SK-N-SH treated with all-trans-retinoic acid at 6 μM for 48 hours (cell line): ENCODE data around the gene MYNN.

ENCODE experiments used
- ATAC-seq: fragments of 200-7000 bp; cut with Tn5 transposase; 3 replicates; pipeline ENCODE4 v1.9.1; 2020; ENCODE audit warnings: mild to moderate bottlenecking, moderate library complexity
- ARNTL ChIP-seq: fragments of 450-650 bp; formaldehyde crosslinking; IDR thresholded peaks from 2 replicates; pipeline ENCODE4 v1.5.0; 2020; ENCODE audit warnings: low read depth, mild to moderate bottlenecking, moderate library complexity, borderline replicate concordance
- BACH2 ChIP-seq: fragments of 250-450 bp; sonication (Bioruptor Pico); IDR thresholded peaks from 2 replicates; pipeline ENCODE4 v1.9.0; 2021; ENCODE audit warnings: mild to moderate bottlenecking, borderline replicate concordance
- CSDC2 ChIP-seq: fragments of 250-450 bp; sonication (Bioruptor Pico); IDR thresholded peaks from 2 replicates; pipeline ENCODE4 v1.5.0; 2020; ENCODE audit warnings: mild to moderate bottlenecking, moderate library complexity
- ESRRG ChIP-seq: fragments of 250-450 bp; sonication (Bioruptor Pico); IDR thresholded peaks from 2 replicates; pipeline ENCODE4 v1.6.1; 2021; ENCODE audit warnings: mild to moderate bottlenecking
- ISL1 ChIP-seq: fragments of 250-450 bp; sonication (Bioruptor Pico); IDR thresholded peaks from 2 replicates; pipeline ENCODE4 v2.1.2; 2022; ENCODE audit warnings: mild to moderate bottlenecking, moderate library complexity
- OSR1 ChIP-seq: fragments of 250-450 bp; sonication (Bioruptor Pico); IDR thresholded peaks from 2 replicates; pipeline ENCODE4 v1.8.0; 2022; ENCODE audit warnings: moderate library complexity, mild to moderate bottlenecking, inconsistent platforms
- PPARA ChIP-seq: fragments of 250-450 bp; sonication (Bioruptor Pico); IDR thresholded peaks from 2 replicates; pipeline ENCODE4 v1.5.0; 2020; ENCODE audit warnings: mild to moderate bottlenecking, borderline replicate concordance
- RARB ChIP-seq: fragments of 250-450 bp; sonication (Bioruptor Pico); IDR thresholded peaks from 2 replicates; pipeline ENCODE4 v1.8.0; 2021; ENCODE audit warnings: mild to moderate bottlenecking, moderate library complexity
- SNAI2 ChIP-seq: fragments of 250-450 bp; sonication (Bioruptor Pico); IDR thresholded peaks from 2 replicates; pipeline ENCODE4 v1.5.0; 2020; ENCODE audit warnings: mild to moderate bottlenecking, moderate library complexity
- TCF4 ChIP-seq: fragments of 250-450 bp; sonication (Bioruptor Pico); IDR thresholded peaks from 2 replicates; pipeline ENCODE4 v1.8.0; 2021; ENCODE audit warnings: mild to moderate bottlenecking, moderate library complexity, borderline replicate concordance
- TOX ChIP-seq: fragments of 250-450 bp; sonication (Bioruptor Pico); IDR thresholded peaks from 2 replicates; pipeline ENCODE4 v1.8.0; 2021; ENCODE audit warnings: mild to moderate bottlenecking, moderate library complexity, borderline replicate concordance
- ZC3H10 ChIP-seq: fragments of 250-450 bp; sonication (Bioruptor Pico); IDR thresholded peaks from 2 replicates; pipeline ENCODE4 v1.5.1; 2021; ENCODE audit warnings: mild to moderate bottlenecking, moderate library complexity
- ZFP30 ChIP-seq: fragments of 450-650 bp; formaldehyde crosslinking; IDR thresholded peaks from 2 replicates; pipeline ENCODE4 v1.5.0; 2022; ENCODE audit warnings: mild to moderate bottlenecking, moderate library complexity
- ZNF565 ChIP-seq: fragments of 450-650 bp; formaldehyde crosslinking; conservative IDR thresholded peaks from 2 replicates; pipeline ENCODE4 v1.5.0; 2020; ENCODE audit warnings: low read depth, mild to moderate bottlenecking, moderate library complexity
- ZNF70 ChIP-seq: fragments of 450-650 bp; formaldehyde crosslinking; IDR thresholded peaks from 2 replicates; pipeline ENCODE4 v1.5.0; 2020; ENCODE audit warnings: mild to moderate bottlenecking, moderate library complexity
- ZNF8 ChIP-seq: fragments of 450-650 bp; formaldehyde crosslinking; IDR thresholded peaks from 2 replicates; pipeline ENCODE4 v1.5.0; 2020; ENCODE audit warnings: mild to moderate bottlenecking, moderate library complexity
- TF ChIP-seq, protein P1 (sequence below): fragments of 250-450 bp; sonication (Bioruptor Pico); IDR thresholded peaks from 2 replicates; pipeline ENCODE4 v1.8.0; 2020; ENCODE audit warnings: mild to moderate bottlenecking, moderate library complexity, borderline replicate concordance
- TF ChIP-seq, protein P2 (sequence below): fragments of 250-450 bp; sonication (Bioruptor Pico); IDR thresholded peaks from 2 replicates; pipeline ENCODE4 v1.5.1; 2021; ENCODE audit warnings: mild to moderate bottlenecking, moderate library complexity
- TF ChIP-seq, protein P3 (sequence below): fragments of 250-450 bp; sonication (Bioruptor Pico); IDR thresholded peaks from 2 replicates; pipeline ENCODE4 v1.5.1; 2020; ENCODE audit warnings: low read depth, mild to moderate bottlenecking, moderate library complexity
- TF ChIP-seq, protein P4 (sequence below): fragments of 250-450 bp; sonication (Bioruptor Pico); IDR thresholded peaks from 2 replicates; pipeline ENCODE4 v1.8.0; 2021; ENCODE audit warnings: low read depth, mild to moderate bottlenecking, moderate library complexity, borderline replicate concordance
- TF ChIP-seq, protein P5 (sequence below): fragments of 250-450 bp; sonication (Bioruptor Pico); IDR thresholded peaks from 2 replicates; pipeline ENCODE4 v1.5.0; 2020; ENCODE audit warnings: mild to moderate bottlenecking, moderate library complexity

Gene MYNN

DNA sequence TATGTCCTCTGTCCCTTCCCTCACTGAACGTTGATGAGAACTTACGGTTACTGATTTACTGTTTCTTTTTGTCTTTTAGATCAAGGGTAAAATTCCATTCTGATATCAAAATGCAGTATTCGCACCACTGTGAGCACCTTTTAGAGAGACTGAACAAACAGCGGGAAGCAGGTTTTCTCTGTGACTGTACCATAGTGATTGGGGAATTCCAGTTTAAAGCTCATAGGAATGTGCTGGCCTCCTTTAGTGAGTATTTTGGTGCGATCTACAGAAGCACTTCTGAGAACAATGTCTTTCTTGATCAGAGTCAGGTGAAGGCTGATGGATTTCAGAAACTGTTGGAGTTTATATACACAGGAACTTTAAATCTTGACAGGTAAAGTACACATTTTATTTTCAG is 990 bp downstream of the MYNN start (continued):
- TF ChIP-seq ESRRG: no peak
- no peak for TF ChIP-seq OSR1 (CRISPR knock-in tag)
- no peak for TF ChIP-seq ZFP30 (CRISPR knock-in tag)
- TF ChIP-seq TCF4 (CRISPR knock-in tag): no peak
- no peak for TF ChIP-seq RARB

DNA sequence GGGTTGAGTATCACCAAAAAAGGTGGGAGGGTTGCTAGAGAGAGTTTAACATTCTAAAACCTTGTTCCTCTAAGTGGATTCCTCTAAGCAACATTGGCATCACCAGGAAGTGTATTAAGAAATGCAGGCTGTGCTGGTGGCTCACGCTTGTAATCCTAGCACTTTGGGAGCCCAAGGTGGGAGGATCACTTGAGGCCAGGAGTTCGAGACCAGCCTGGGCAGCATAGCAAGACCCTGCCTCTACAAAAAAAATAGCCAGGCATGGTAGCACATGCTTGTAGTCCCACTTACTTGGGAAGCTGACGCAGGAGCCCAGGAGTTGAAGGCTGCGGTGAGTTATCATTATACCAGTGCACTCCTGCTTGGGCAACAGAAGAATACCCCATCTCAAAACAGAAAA is 4.6 kb downstream of the MYNN start:
- TF ChIP-seq, protein P1, sequence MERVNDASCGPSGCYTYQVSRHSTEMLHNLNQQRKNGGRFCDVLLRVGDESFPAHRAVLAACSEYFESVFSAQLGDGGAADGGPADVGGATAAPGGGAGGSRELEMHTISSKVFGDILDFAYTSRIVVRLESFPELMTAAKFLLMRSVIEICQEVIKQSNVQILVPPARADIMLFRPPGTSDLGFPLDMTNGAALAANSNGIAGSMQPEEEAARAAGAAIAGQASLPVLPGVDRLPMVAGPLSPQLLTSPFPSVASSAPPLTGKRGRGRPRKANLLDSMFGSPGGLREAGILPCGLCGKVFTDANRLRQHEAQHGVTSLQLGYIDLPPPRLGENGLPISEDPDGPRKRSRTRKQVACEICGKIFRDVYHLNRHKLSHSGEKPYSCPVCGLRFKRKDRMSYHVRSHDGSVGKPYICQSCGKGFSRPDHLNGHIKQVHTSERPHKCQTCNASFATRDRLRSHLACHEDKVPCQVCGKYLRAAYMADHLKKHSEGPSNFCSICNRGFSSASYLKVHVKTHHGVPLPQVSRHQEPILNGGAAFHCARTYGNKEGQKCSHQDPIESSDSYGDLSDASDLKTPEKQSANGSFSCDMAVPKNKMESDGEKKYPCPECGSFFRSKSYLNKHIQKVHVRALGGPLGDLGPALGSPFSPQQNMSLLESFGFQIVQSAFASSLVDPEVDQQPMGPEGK: no peak
- no peak for ATAC-seq

DNA sequence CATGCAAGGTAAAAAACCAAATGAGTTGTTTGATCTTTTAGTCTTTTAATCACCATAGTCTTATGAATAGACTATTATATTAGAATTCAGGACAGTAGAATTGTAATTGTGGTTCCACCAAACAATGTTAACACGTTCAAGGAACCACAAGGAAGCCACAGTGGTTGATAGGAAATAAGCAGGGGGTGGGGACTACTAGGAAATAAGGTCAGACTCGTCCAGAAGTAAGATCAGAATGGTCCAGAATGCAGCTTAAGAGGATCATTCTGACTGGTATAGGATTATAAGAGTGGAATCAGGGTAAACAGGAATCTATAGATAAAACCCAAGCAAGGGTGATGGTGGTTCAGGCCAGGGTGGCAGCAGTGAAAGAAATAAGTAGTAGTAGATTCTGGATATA is 7.5 kb downstream of the MYNN start:
- ATAC-seq: no peak

DNA sequence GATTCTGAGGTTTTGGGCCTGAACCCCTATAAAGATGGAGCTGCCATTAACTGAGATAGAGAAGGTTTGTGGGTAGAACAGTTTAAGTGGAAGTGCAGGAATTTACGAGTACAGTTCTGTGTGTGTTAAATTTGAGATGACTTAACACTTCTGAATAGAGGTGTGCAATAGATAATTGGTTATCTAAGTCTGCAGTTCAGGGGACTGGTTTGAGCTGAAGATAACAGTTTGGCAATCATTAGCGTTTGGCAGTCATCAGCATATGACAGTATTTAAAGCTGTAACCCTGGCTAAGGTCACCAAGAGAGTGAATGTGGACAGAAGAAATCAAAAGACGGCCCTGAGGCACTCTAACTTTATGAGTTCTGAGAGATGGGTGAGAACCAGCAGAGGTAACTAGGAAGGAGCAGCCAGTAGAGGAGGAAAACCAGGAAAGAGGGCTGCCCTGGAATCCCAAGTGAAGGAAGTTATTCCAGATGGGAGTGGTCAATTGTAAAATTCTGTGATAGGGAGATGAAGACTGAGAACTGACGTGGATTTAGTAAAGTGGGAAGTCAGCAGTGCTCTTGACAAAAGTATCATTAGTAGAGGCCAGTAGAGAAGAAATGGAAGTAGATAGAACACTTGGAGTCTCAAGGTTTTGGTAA is 8.1 kb downstream of the MYNN start:
- ATAC-seq: no peak
- TF ChIP-seq RARB (no peak), TCF4 (CRISPR knock-in tag) (no peak), PPARA (CRISPR knock-in tag) (no peak), ZNF70 (CRISPR knock-in tag) (no peak), BACH2 (CRISPR knock-in tag) (no peak), TOX (CRISPR knock-in tag) (no peak), ARNTL (CRISPR knock-in tag) (no peak), CSDC2 (CRISPR knock-in tag) (no peak), ZC3H10 (CRISPR knock-in tag) (no peak), ZNF565 (no peak)
- TF ChIP-seq, protein P2, sequence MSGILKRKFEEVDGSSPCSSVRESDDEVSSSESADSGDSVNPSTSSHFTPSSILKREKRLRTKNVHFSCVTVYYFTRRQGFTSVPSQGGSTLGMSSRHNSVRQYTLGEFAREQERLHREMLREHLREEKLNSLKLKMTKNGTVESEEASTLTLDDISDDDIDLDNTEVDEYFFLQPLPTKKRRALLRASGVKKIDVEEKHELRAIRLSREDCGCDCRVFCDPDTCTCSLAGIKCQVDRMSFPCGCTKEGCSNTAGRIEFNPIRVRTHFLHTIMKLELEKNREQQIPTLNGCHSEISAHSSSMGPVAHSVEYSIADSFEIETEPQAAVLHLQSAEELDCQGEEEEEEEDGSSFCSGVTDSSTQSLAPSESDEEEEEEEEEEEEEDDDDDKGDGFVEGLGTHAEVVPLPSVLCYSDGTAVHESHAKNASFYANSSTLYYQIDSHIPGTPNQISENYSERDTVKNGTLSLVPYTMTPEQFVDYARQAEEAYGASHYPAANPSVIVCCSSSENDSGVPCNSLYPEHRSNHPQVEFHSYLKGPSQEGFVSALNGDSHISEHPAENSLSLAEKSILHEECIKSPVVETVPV: no peak
- TF ChIP-seq, protein P3, sequence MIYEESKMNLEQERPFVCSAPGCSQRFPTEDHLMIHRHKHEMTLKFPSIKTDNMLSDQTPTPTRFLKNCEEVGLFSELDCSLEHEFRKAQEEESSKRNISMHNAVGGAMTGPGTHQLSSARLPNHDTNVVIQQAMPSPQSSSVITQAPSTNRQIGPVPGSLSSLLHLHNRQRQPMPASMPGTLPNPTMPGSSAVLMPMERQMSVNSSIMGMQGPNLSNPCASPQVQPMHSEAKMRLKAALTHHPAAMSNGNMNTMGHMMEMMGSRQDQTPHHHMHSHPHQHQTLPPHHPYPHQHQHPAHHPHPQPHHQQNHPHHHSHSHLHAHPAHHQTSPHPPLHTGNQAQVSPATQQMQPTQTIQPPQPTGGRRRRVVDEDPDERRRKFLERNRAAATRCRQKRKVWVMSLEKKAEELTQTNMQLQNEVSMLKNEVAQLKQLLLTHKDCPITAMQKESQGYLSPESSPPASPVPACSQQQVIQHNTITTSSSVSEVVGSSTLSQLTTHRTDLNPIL: no peak
- TF ChIP-seq, protein P4, sequence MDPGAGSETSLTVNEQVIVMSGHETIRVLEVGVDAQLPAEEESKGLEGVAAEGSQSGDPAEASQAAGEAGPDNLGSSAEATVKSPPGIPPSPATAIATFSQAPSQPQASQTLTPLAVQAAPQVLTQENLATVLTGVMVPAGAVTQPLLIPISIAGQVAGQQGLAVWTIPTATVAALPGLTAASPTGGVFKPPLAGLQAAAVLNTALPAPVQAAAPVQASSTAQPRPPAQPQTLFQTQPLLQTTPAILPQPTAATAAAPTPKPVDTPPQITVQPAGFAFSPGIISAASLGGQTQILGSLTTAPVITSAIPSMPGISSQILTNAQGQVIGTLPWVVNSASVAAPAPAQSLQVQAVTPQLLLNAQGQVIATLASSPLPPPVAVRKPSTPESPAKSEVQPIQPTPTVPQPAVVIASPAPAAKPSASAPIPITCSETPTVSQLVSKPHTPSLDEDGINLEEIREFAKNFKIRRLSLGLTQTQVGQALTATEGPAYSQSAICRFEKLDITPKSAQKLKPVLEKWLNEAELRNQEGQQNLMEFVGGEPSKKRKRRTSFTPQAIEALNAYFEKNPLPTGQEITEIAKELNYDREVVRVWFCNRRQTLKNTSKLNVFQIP (CRISPR knock-in tag): no peak

More for the DNA sequence above, 7.5 kb downstream of the MYNN start:
- TF ChIP-seq RARB (no peak), ZNF70 (CRISPR knock-in tag) (no peak), ZNF8 (no peak), SNAI2 (CRISPR knock-in tag) (no peak), ISL1 (CRISPR knock-in tag) (no peak), TCF4 (CRISPR knock-in tag) (no peak)
- TF ChIP-seq, protein P5, sequence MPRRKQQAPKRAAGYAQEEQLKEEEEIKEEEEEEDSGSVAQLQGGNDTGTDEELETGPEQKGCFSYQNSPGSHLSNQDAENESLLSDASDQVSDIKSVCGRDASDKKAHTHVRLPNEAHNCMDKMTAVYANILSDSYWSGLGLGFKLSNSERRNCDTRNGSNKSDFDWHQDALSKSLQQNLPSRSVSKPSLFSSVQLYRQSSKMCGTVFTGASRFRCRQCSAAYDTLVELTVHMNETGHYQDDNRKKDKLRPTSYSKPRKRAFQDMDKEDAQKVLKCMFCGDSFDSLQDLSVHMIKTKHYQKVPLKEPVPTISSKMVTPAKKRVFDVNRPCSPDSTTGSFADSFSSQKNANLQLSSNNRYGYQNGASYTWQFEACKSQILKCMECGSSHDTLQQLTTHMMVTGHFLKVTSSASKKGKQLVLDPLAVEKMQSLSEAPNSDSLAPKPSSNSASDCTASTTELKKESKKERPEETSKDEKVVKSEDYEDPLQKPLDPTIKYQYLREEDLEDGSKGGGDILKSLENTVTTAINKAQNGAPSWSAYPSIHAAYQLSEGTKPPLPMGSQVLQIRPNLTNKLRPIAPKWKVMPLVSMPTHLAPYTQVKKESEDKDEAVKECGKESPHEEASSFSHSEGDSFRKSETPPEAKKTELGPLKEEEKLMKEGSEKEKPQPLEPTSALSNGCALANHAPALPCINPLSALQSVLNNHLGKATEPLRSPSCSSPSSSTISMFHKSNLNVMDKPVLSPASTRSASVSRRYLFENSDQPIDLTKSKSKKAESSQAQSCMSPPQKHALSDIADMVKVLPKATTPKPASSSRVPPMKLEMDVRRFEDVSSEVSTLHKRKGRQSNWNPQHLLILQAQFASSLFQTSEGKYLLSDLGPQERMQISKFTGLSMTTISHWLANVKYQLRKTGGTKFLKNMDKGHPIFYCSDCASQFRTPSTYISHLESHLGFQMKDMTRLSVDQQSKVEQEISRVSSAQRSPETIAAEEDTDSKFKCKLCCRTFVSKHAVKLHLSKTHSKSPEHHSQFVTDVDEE (CRISPR knock-in tag): no peak
- TF ChIP-seq, protein P4 (CRISPR knock-in tag): no peak
- TF ChIP-seq, protein P2: no peak
